ENCODE data around the gene ALDH1A1. TPM values are rescaled to one million over a fixed set of nuclear protein-coding genes. Genes with fewer than 3 reads are reported as not detected.

The ALDH1A1 gene
- total RNA-seq, 4 donors from 2014 or later = 66.4 to 97.5 (median 82.3) TPM

- TF ChIP-seq POLR2A (IDR thresholded peaks at IDR 0.05; ENCODE audit: low read depth) (no peak), EP300 (IDR thresholded peaks at IDR 0.05) (no peak), POLR2AphosphoS5 (IDR thresholded peaks at IDR 0.05) (no peak), CTCF (IDR thresholded peaks at IDR 0.05) (no peak)
- Histone ChIP-seq H3K9me3 (no peaks in the 10 kb centered on the region), H3K4me1 (peaks cover 0 to 13% (median 6%) of the 10 kb centered on the region in 4 donors), H3K4me3 (no peak overlapping the region), H3K27me3 (no peaks in the 10 kb centered on the region), H3K36me3 (no peaks in the 10 kb centered on the region), H3K27ac (replicated peaks in 1 of 4) (no peak overlapping the region)
- 82% methylated on average over 12 of the region's 12 CpGs for WGBS
- intact Hi-C loops (cut with DNase I) = no loop called here
- no peak for DNase-seq (ENCODE audit: extremely low spot score)
Observed at GRCh38 chr9:72980600-72981265, 27.9 kb upstream of the ALDH1A1 start.

GRCh38 chr9:72980183-72980582, 27.3 kb upstream of the ALDH1A1 start:
- TF ChIP-seq EP300 (IDR thresholded peaks at IDR 0.05) (no peak), POLR2AphosphoS5 (IDR thresholded peaks at IDR 0.05) (no peak), POLR2A (IDR thresholded peaks at IDR 0.05; ENCODE audit: low read depth) (no peak), CTCF (IDR thresholded peaks at IDR 0.05) (no peak)
- Histone ChIP-seq H3K27me3 (no peaks in the 10 kb centered on the region), H3K4me1 (peaks cover 0 to 10% (median 6%) of the 10 kb centered on the region in 4 donors), H3K9me3 (no peaks in the 10 kb centered on the region), H3K4me3 (no peak overlapping the region), H3K27ac (replicated peaks in 1 of 4) (no peak overlapping the region), H3K36me3 (no peaks in the 10 kb centered on the region)
- 95% methylated on average over 2 of the region's 2 CpGs for WGBS
- DNase-seq (ENCODE audit: extremely low spot score) = no peak
- intact Hi-C loops (cut with DNase I) = no loop called here

GRCh38 chr9:72979405-72980100, 26.7 kb upstream of the ALDH1A1 start:
- Histone ChIP-seq H3K4me3 (no peak overlapping the region), H3K9me3 (no peaks in the 10 kb centered on the region), H3K36me3 (no peaks in the 10 kb centered on the region), H3K4me1 (peaks cover 0 to 6% (median 5%) of the 10 kb centered on the region in 4 donors), H3K27me3 (no peaks in the 10 kb centered on the region), H3K27ac (replicated peaks in 1 of 4) (no peak overlapping the region)
- intact Hi-C loops (cut with DNase I) = no loop called here
- TF ChIP-seq CTCF (IDR thresholded peaks at IDR 0.05) = no peak
- no peak for TF ChIP-seq POLR2AphosphoS5 (IDR thresholded peaks at IDR 0.05)
- no peak for TF ChIP-seq EP300 (IDR thresholded peaks at IDR 0.05)
- TF ChIP-seq POLR2A (IDR thresholded peaks at IDR 0.05; ENCODE audit: low read depth) = no peak
- 85% methylated on average over 1 of the region's 1 CpG for WGBS
- DNase-seq (ENCODE audit: extremely low spot score) = no peak

- no peaks in the 10 kb centered on the region for H3K36me3 ChIP-seq
- no peak overlapping the region for H3K4me3 ChIP-seq
- no peaks in the 10 kb centered on the region for H3K9me3 ChIP-seq
- DNase-seq (ENCODE audit: extremely low spot score) = no peak
- 67% methylated on average over 1 of the region's 1 CpG for WGBS
- TF ChIP-seq CTCF (IDR thresholded peaks at IDR 0.05) (no peak), EP300 (IDR thresholded peaks at IDR 0.05) (no peak), POLR2A (IDR thresholded peaks at IDR 0.05; ENCODE audit: low read depth) (no peak), POLR2AphosphoS5 (IDR thresholded peaks at IDR 0.05) (no peak)
- H3K27me3 ChIP-seq = no peaks in the 10 kb centered on the region
- intact Hi-C loops (cut with DNase I) = no loop called here
- no peak overlapping the region for H3K27ac ChIP-seq (replicated peaks in 1 of 4)
- peaks cover 0 to 6% (median 0%) of the 10 kb centered on the region in 4 donors for H3K4me1 ChIP-seq
Observed at GRCh38 chr9:72978744-72979143, 25.9 kb upstream of the ALDH1A1 start.
